SK-N-SH (cell line): ENCODE results near the gene BRAT1. TPM values are rescaled to one million over a fixed set of nuclear protein-coding genes. Genes with fewer than 3 reads are reported as not detected.

ENCODE experiments used
- CTCF ChIA-PET: fragments of 300-600, 350-600 bp; formaldehyde crosslinking; extraction: SDS; loops from one replicate; lab custom pipeline; 2021; lab: Yijun Ruan, JAX
- POLR2A ChIA-PET: fragments of 350-600 bp; sonication (Branson Sonifier 250); formaldehyde crosslinking; extraction: SDS; loops from one replicate; lab custom pipeline; 2020; ENCODE audit warnings: antibody characterized with exemption, inconsistent platforms; lab: Yijun Ruan, JAX
- DNase-seq: peaks from one replicate; pipeline ENCODE4 v3.0.0; 2012
- H2AFZ ChIP-seq: fragments of 200-600 bp; sonication (generic); 2 replicates; pipeline ENCODE4 v1.8.1; 2016; ENCODE audit warnings: antibody characterized with exemption, mild to moderate bottlenecking, low read depth
- H3F3A ChIP-seq: fragments of 200-600 bp; sonication (generic); replicated peaks from 2 replicates; pipeline ENCODE3; 2016; ENCODE audit warnings: antibody characterized with exemption, mild to moderate bottlenecking; ENCODE audit not compliant: insufficient read depth
- H3K27ac ChIP-seq, 2 experiments: fragments of 200-500 bp in 1 of 2; fragments of 200-600 bp in 1 of 2; sonication (Bioruptor generic) in 1 of 2; sonication (generic), shearing (Covaris generic) in 1 of 2; 2 replicates each; pipeline versions ENCODE4 v1.5.1 to v1.6.1; 2014 to 2016; ENCODE audit warnings: low read depth in 2 of 2, inconsistent platforms in 1 of 2, low read length in 1 of 2, mild to moderate bottlenecking in 1 of 2, mixed read lengths in 1 of 2
- H3K27me3 ChIP-seq: fragments of 200-600 bp; sonication (generic), shearing (Covaris generic); 2 replicates; pipeline ENCODE4 v1.6.1; 2016; ENCODE audit warnings: mixed run types; ENCODE audit not compliant: insufficient read depth
- H3K36me3 ChIP-seq, 2 experiments: fragments of 200-500 bp in 1 of 2; fragments of 200-600 bp in 1 of 2; sonication (Bioruptor generic) in 1 of 2; sonication (generic) in 1 of 2; replicated peaks in 1 of 2; 2 replicates each; pipeline versions ENCODE3 to v1.5.1; 2014 to 2016; ENCODE audit warnings: low read length in 1 of 2, mild to moderate bottlenecking in 1 of 2; ENCODE audit not compliant: insufficient read depth in 2 of 2, control insufficient read depth in 1 of 2
- H3K4me1 ChIP-seq, 2 experiments: fragments of 200-500 bp in 1 of 2; fragments of 200-600 bp in 1 of 2; sonication (Bioruptor generic) in 1 of 2; sonication (generic), shearing (Covaris generic) in 1 of 2; 2 replicates each; pipeline versions ENCODE4 v1.5.1 to v1.6.1; 2014 to 2016; ENCODE audit warnings: low read depth in 1 of 2, low read length in 1 of 2, mixed run types in 1 of 2; ENCODE audit not compliant: insufficient read depth in 2 of 2, control insufficient read depth in 1 of 2
- H3K4me2 ChIP-seq: fragments of 200-600 bp; sonication (generic), shearing (Covaris generic); 2 replicates; pipeline ENCODE4 v1.6.1; 2017; ENCODE audit warnings: mixed run types
- H3K4me3 ChIP-seq, 2 experiments: fragments of 200-500 bp in 1 of 2; fragments of 200-600 bp in 1 of 2; sonication (Bioruptor generic) in 1 of 2; sonication (generic), shearing (Covaris generic) in 1 of 2; 2 replicates each; pipeline versions ENCODE4 v1.5.1 to v1.8.1; 2014 to 2016; ENCODE audit warnings: low read depth in 2 of 2, inconsistent platforms in 1 of 2, low read length in 1 of 2, mild to moderate bottlenecking in 1 of 2, mixed read lengths in 1 of 2, moderate library complexity in 1 of 2
- H3K79me2 ChIP-seq: fragments of 200-600 bp; sonication (generic); 2 replicates; pipeline ENCODE4 v1.8.1; 2017; ENCODE audit warnings: mild to moderate bottlenecking; ENCODE audit not compliant: insufficient read depth
- H3K9ac ChIP-seq: fragments of 200-600 bp; sonication (generic); 2 replicates; pipeline ENCODE4 v1.6.1; 2017; ENCODE audit warnings: mixed run types
- H3K9me2 ChIP-seq: fragments of 200-600 bp; sonication (generic); 2 replicates; pipeline ENCODE4 v1.6.1; 2017; ENCODE audit warnings: mixed run types
- H3K9me3 ChIP-seq: fragments of 200-600 bp; sonication (generic); 2 replicates; pipeline ENCODE4 v1.6.1; 2017; ENCODE audit warnings: mixed run types, mild to moderate bottlenecking, moderate library complexity
- H4K20me1 ChIP-seq: fragments of 200-600 bp; sonication (generic); 2 replicates; pipeline ENCODE4 v1.6.1; 2017; ENCODE audit warnings: mild to moderate bottlenecking, mixed run types; ENCODE audit not compliant: insufficient read depth
- FOXM1 ChIP-seq: IDR thresholded peaks from 2 replicates; pipeline ENCODE4 v1.4.0; 2012; ENCODE audit warnings: low read depth, mild to moderate bottlenecking
- JUND ChIP-seq: IDR thresholded peaks from 2 replicates; pipeline ENCODE4 v1.4.0; 2012
- MAX ChIP-seq: IDR thresholded peaks from 2 replicates; pipeline ENCODE4 v1.4.0; 2012; ENCODE audit warnings: low read depth
- SIN3A ChIP-seq: IDR thresholded peaks from 2 replicates; pipeline ENCODE4 v1.6.1; 2012; ENCODE audit warnings: low read depth, mild to moderate bottlenecking, low read length, moderate library complexity, borderline replicate concordance
- SMC3 ChIP-seq: IDR thresholded peaks from 2 replicates; pipeline ENCODE4 v1.6.1; 2012; ENCODE audit warnings: low read depth, low read length, improper control_type of control experiment
- TAF1 ChIP-seq: IDR thresholded peaks from 2 replicates; pipeline ENCODE4 v1.6.1; 2012; ENCODE audit warnings: low read depth, mild to moderate bottlenecking, low read length, moderate library complexity, borderline replicate concordance
- TEAD4 ChIP-seq: IDR thresholded peaks from 2 replicates; pipeline ENCODE4 v1.4.0; 2012; ENCODE audit warnings: mild to moderate bottlenecking, borderline replicate concordance; ENCODE audit not compliant: insufficient read depth
- USF1 ChIP-seq: IDR thresholded peaks from 2 replicates; pipeline ENCODE4 v1.4.0; 2012; ENCODE audit warnings: low read depth, borderline replicate concordance
- USF2 ChIP-seq: fragments of 150-350 bp; IDR thresholded peaks from 2 replicates; pipeline ENCODE4 v1.6.1; 2017; ENCODE audit warnings: antibody characterized with exemption, low read length, low read depth, borderline replicate concordance
- WGBS: methylation state at CpG from one replicate; pipeline ENCODE4 v1.1.6; 2017; ENCODE audit warnings: low lambda C conversion rate; 5-methylcytosine and 5-hydroxymethylcytosine counted together
- polyA plus RNA-seq, 3 experiments: library from polyadenylated mRNA; depleted of rRNA; stranded (reverse); fragments of >200 nt; gene quantifications; 2 replicates each; pipeline ENCODE4 v1.2.3, GENCODE V29; 2012
- TF ChIP-seq, protein P1 (sequence below): fragments of 200-600 bp; sonication (generic); IDR thresholded peaks from 2 replicates; pipeline ENCODE4 v1.6.1; 2017; ENCODE audit warnings: antibody characterized with exemption, mild to moderate bottlenecking, moderate library complexity
- TF ChIP-seq, protein P2 (sequence below): fragments of 150-350 bp; IDR thresholded peaks from 2 replicates; pipeline ENCODE4 v1.6.1; 2016; ENCODE audit warnings: mild to moderate bottlenecking, low read depth, low read length
- TF ChIP-seq, protein P3 (sequence below): IDR thresholded peaks from 2 replicates; pipeline ENCODE4 v1.4.0; 2012; ENCODE audit warnings: low read depth, borderline replicate concordance

The BRAT1 gene
- polyA plus RNA-seq, 1 of the 3 experiments (the other 2 are of a cell fraction): 36.2 TPM

- H3K4me1 ChIP-seq: no peaks in the 10 kb centered on the region
- no peaks in the 10 kb centered on the region for H3K9me2 ChIP-seq
- no peak overlapping the region for H2AFZ ChIP-seq
- H3K4me3 ChIP-seq: no peak overlapping the region
- peaks cover 18 to 20% of the 10 kb centered on the region in 2 experiments for H3K36me3 ChIP-seq
- H3K9me3 ChIP-seq: no peaks in the 10 kb centered on the region
- WGBS: 90% methylated on average over 19 of the region's 19 CpGs
- H3K79me2 ChIP-seq: no peaks in the 10 kb centered on the region
- no peak overlapping the region for H3K4me2 ChIP-seq
- H3F3A ChIP-seq: no peaks in the 10 kb centered on the region
- TF ChIP-seq, protein P1, sequence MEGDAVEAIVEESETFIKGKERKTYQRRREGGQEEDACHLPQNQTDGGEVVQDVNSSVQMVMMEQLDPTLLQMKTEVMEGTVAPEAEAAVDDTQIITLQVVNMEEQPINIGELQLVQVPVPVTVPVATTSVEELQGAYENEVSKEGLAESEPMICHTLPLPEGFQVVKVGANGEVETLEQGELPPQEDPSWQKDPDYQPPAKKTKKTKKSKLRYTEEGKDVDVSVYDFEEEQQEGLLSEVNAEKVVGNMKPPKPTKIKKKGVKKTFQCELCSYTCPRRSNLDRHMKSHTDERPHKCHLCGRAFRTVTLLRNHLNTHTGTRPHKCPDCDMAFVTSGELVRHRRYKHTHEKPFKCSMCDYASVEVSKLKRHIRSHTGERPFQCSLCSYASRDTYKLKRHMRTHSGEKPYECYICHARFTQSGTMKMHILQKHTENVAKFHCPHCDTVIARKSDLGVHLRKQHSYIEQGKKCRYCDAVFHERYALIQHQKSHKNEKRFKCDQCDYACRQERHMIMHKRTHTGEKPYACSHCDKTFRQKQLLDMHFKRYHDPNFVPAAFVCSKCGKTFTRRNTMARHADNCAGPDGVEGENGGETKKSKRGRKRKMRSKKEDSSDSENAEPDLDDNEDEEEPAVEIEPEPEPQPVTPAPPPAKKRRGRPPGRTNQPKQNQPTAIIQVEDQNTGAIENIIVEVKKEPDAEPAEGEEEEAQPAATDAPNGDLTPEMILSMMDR: no peak
- TF ChIP-seq SIN3A (no peak), SMC3 (no peak), MAX (no peak), USF2 (no peak)
- TF ChIP-seq, protein P2, sequence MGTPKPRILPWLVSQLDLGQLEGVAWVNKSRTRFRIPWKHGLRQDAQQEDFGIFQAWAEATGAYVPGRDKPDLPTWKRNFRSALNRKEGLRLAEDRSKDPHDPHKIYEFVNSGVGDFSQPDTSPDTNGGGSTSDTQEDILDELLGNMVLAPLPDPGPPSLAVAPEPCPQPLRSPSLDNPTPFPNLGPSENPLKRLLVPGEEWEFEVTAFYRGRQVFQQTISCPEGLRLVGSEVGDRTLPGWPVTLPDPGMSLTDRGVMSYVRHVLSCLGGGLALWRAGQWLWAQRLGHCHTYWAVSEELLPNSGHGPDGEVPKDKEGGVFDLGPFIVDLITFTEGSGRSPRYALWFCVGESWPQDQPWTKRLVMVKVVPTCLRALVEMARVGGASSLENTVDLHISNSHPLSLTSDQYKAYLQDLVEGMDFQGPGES: no peak
- H3K27me3 ChIP-seq: no peaks in the 10 kb centered on the region
- H4K20me1 ChIP-seq: no peaks in the 10 kb centered on the region
- ChIA-PET CTCF (interaction anchor here (0.9 to 3.6 kb wide), 5 partner anchors 11 to 134 kb away, joined by 4 to 12 read pairs (median 6); no protein-coding TSS in a partner anchor), POLR2A (no interaction called here)
- DNase-seq: no peak
- H3K27ac ChIP-seq: no peak overlapping the region
- H3K9ac ChIP-seq: no peak overlapping the region
Observed at GRCh38 chr7:2585446-2585845, 30.1 kb upstream of the BRAT1 start.

- Histone ChIP-seq H3K79me2 (no peaks in the 10 kb centered on the region), H3K4me1 (no peaks in the 10 kb centered on the region), H3F3A (no peaks in the 10 kb centered on the region), H3K9ac (no peak overlapping the region), H3K9me2 (no peaks in the 10 kb centered on the region), H3K9me3 (no peaks in the 10 kb centered on the region), H3K4me3 (no peak overlapping the region), H3K36me3 (peaks cover 18 to 24% of the 10 kb centered on the region in 2 experiments), H3K4me2 (no peak overlapping the region), H3K27me3 (no peaks in the 10 kb centered on the region), H4K20me1 (no peaks in the 10 kb centered on the region), H2AFZ (no peak overlapping the region), H3K27ac (no peak overlapping the region)
- ChIA-PET CTCF (interaction anchor here (0.6 to 3.6 kb wide), 5 partner anchors 10 to 82 kb away, joined by 3 to 12 read pairs (median 4); no protein-coding TSS in a partner anchor), POLR2A (no interaction called here)
- WGBS: 94% methylated on average over 30 of the region's 54 CpGs
- no peak for DNase-seq
- TF ChIP-seq, protein P3, sequence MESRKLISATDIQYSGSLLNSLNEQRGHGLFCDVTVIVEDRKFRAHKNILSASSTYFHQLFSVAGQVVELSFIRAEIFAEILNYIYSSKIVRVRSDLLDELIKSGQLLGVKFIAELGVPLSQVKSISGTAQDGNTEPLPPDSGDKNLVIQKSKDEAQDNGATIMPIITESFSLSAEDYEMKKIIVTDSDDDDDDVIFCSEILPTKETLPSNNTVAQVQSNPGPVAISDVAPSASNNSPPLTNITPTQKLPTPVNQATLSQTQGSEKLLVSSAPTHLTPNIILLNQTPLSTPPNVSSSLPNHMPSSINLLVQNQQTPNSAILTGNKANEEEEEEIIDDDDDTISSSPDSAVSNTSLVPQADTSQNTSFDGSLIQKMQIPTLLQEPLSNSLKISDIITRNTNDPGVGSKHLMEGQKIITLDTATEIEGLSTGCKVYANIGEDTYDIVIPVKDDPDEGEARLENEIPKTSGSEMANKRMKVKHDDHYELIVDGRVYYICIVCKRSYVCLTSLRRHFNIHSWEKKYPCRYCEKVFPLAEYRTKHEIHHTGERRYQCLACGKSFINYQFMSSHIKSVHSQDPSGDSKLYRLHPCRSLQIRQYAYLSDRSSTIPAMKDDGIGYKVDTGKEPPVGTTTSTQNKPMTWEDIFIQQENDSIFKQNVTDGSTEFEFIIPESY: no peak
- no peak for TF ChIP-seq TEAD4
- TF ChIP-seq USF1: no peak
- TF ChIP-seq JUND: no peak
- TF ChIP-seq, protein P2: no peak
- no peak for TF ChIP-seq SMC3
- TF ChIP-seq TAF1: no peak
- no peak for TF ChIP-seq FOXM1
Observed at GRCh38 chr7:2583798-2584580, 28.7 kb upstream of the BRAT1 start.
